Posterior vena cava (tissue), 2 donors: Measurements from ENCODE around the gene DUOXA2. TPM values are rescaled to one million over a fixed set of nuclear protein-coding genes. Genes with fewer than 3 reads are reported as not detected.
A peak's percentile ranks its signal among the peaks of the same experiment; 100 is the strongest.

Experiments
- DNase-seq: peaks from one replicate; pipeline ENCODE4 v3.0.0-alpha.2; 2020; ENCODE audit warnings: low spot score
- intact Hi-C, 2 donors: fragments of 100-400 bp; cut with DNase I; formaldehyde crosslinking; loops; one replicate each; pipeline versions ENCODE4 v1.14.1 to v1.14.2; 2022 to 2023
- total RNA-seq, 2 donors: library from RNA; stranded (reverse); fragmentation: NEBNext Ultra II Directional; extraction: Animal tissue kit (Norgen Biotek cat#: 25700); gene quantifications; one replicate each; pipeline ENCODE4 v1.2.1, GENCODE V29; 2021
- donor health status: DM: yes; HTN: yes; CAD: no.
- donor health status: DM: yes; HTN: yes; CAD: no.

The DUOXA2 gene
- total RNA-seq, 2 donors from 2014 or later, result not detected

DNA sequence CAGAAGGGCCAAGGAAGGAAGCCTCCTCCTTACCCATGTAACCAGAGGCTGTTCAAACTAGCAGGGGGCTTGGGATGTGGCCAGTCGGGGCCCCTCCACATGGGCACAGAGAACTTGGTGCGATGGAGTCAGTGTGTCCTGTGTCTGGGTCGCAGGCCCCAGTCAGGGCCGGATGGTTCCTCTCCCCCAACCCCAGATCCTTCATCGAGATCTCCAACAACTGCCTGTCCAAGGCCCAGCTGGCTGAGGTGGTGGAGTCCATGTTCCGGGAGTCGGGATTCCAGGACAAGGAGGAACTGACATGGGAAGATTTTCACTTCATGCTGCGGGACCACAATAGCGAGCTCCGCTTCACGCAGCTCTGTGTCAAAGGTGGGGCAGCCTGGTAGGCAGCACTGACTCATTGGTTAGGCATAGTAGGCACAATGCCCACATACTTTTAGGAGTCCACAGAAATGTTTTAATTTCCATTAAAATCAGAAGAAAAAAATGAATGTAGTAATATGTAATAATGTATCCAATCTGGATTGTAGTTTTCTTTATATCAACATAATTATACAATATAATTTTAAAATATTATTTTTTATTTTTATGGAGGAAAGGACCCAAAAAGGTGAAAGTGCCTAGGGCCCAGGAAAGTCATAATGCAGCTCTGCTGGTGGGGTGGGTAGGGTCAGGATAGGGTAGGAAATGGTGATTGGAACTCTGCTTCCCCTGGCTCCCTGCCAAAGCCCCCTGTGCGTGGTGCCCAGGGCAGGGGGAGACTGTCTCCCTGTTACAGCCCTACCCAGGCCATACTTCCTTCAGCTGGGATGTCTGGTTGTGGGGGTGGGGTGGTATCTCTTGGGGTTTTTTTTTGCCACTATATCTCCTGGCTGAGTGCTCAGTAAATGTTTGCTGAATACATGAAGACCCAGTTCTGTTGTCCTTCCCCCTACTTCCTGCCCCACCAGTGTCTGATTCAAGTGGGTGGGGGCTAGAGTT is 34.2 kb downstream of the DUOXA2 start:
- intact Hi-C loops, result no loop called here
- DNase-seq, result peak; percentile 72

GRCh38 chr15:45149060-45149459 is 34.9 kb downstream of the DUOXA2 start:
- intact Hi-C loops, result no loop called here
- DNase-seq, result peak; percentile 49

- intact Hi-C loops, result no loop called here
- DNase-seq, result no peak
Observed at GRCh38 chr15:45150481-45150880, 36.4 kb downstream of the DUOXA2 start.

DNA sequence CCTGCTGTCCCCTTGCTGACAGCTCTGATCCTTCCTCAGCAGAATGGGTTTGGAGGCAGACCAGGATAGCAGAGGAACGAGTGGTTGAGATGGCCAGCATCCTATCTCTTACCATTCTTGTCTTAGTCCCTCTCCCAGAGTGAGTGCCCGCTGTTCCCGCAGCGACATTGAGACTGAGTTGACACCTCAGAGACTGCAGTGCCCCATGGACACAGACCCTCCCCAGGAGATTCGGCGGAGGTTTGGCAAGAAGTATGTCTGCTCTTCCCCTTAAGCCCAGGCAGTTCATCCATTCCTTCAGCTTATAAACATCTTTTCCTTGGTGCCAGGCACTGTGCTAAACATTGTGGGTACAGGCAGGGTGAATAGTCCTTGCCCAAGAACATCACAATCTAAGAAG is 36.9 kb downstream of the DUOXA2 start:
- intact Hi-C loops, result no loop called here
- no peak for DNase-seq

DNA sequence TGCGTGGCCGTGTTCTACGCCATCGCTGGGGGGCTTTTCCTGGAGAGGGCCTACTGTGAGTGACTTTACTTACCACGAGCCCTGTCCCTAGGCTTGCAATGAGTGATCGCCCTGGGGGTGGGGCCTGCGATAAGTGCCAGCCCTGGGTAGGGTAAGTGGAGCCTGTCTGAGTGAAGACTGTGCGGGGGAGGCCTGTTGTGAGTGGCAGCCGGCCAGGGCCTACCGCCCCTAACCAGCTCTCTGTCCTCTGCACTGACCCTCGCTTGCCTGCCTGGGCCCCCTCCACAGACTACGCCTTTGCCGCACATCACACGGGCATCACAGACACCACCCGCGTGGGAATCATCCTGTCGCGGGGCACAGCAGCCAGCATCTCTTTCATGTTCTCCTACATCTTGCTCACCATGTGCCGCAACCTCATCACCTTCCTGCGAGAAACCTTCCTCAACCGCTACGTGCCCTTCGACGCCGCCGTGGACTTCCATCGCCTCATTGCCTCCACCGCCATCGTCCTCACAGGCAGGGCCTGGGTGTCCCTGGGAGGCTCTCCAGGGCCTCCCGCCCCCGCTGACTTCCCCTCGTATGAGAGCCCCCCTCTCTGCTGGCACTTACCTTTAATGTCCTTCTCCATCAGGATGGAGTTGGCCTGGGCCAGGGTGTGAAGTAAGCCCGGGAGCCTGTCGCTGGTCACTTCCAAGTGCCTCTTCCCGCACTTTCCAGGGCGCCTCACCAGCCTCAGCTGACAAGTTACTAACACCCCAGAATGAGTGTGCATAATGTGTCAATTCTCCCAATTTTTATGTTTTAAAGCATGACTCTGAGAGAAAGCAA is 38.1 kb downstream of the DUOXA2 start:
- intact Hi-C loops, result no loop called here
- no peak for DNase-seq

GRCh38 chr15:45155739-45156138 is 41.6 kb downstream of the DUOXA2 start:
- no peak for DNase-seq
- intact Hi-C loops, result no loop called here

GRCh38 chr15:45156744-45157455 is 42.8 kb downstream of the DUOXA2 start:
- no peak for DNase-seq
- intact Hi-C loops, result no loop called here

GRCh38 chr15:45157974-45158373 is 43.8 kb downstream of the DUOXA2 start:
- DNase-seq, result no peak
- intact Hi-C loops, result no loop called here

GRCh38 chr15:45161666-45162065 is 47.5 kb downstream of the DUOXA2 start:
- intact Hi-C loops, result loop anchor here in 1 of 2 donors (2.0 to 10.0 kb wide), 3 partner anchors 36 to 293 kb away; no protein-coding TSS in a partner anchor
- no peak for DNase-seq

- intact Hi-C loops, result loop anchor here in 1 of 2 donors (2.0 to 10.0 kb wide), 3 partner anchors 34 to 292 kb away; no protein-coding TSS in a partner anchor
- DNase-seq, result peak; percentile 92
Observed at GRCh38 chr15:45162771-45163507, 48.8 kb downstream of the DUOXA2 start.

GRCh38 chr15:45163508-45163856 is 49.4 kb downstream of the DUOXA2 start:
- intact Hi-C loops, result loop anchor here in 1 of 2 donors (2.0 to 10.0 kb wide), 3 partner anchors 34 to 291 kb away; no protein-coding TSS in a partner anchor
- DNase-seq, result no peak

GRCh38 chr15:45164914-45165313 is 50.8 kb downstream of the DUOXA2 start:
- intact Hi-C loops, result loop anchor here in 1 of 2 donors (5.0 to 10.0 kb wide), 2 partner anchors 32 to 290 kb away; no protein-coding TSS in a partner anchor
- DNase-seq, result no peak

GRCh38 chr15:45165536-45165935 is 51.4 kb downstream of the DUOXA2 start:
- intact Hi-C loops, result loop anchor here in 1 of 2 donors (10.0 kb wide), 1 partner anchor 289 kb away; no protein-coding TSS in a partner anchor
- no peak for DNase-seq

GRCh38 chr15:45166834-45167630 is 52.9 kb downstream of the DUOXA2 start:
- intact Hi-C loops, result loop anchor here in 1 of 2 donors (10.0 kb wide), 1 partner anchor 288 kb away; no protein-coding TSS in a partner anchor

GRCh38 chr15:45167631-45168205 is 53.6 kb downstream of the DUOXA2 start:
- no peak for DNase-seq
- intact Hi-C loops, result loop anchor here in 1 of 2 donors (10.0 kb wide), 1 partner anchor 287 kb away; no protein-coding TSS in a partner anchor

More at GRCh38 chr15:45166834-45167630, 52.9 kb downstream of the DUOXA2 start:
- DNase-seq, result peak; percentile 96
